GM23338 (cell line): Measurements from ENCODE around the gene SPATC1L. TPM values are rescaled to one million over a fixed set of nuclear protein-coding genes. Genes with fewer than 3 reads are reported as not detected.
"Not testable (repeated sequence)": the region's sequence is repeated elsewhere in the genome, so short reads cannot be mapped to it uniquely, and the experiment has no call there.

Experiments
- ATAC-seq: fragments of 200-7000 bp; cut with Tn5 transposase; 3 replicates; pipeline ENCODE4 v1.9.1; 2020
- DNase-seq: peaks from one replicate; pipeline ENCODE4 v3.0.0-alpha.2; 2015; ENCODE audit warnings: low spot score
- H2AFZ ChIP-seq: fragments of 200-600 bp; sonication (generic); 2 replicates; pipeline ENCODE4 v1.8.0; 2016; ENCODE audit warnings: antibody characterized with exemption, mild to moderate bottlenecking, moderate library complexity
- H3F3A ChIP-seq: fragments of 200-600 bp; sonication (generic); replicated peaks from 2 replicates; pipeline ENCODE4 v1.8.0; 2017; ENCODE audit warnings: antibody characterized with exemption, mixed run types, low read depth
- H3K27ac ChIP-seq: fragments of 200-600 bp; sonication (generic); 2 replicates; pipeline ENCODE4 v1.6.1; 2016; ENCODE audit warnings: low read depth
- H3K27me3 ChIP-seq: fragments of 200-600 bp; sonication (generic); 2 replicates; pipeline ENCODE4 v1.8.0; 2016; ENCODE audit warnings: mild to moderate bottlenecking, mixed run types, moderate library complexity; ENCODE audit not compliant: insufficient read depth
- H3K36me3 ChIP-seq: fragments of 200-600 bp; sonication (generic); 2 replicates; pipeline ENCODE4 v1.8.0; 2016; ENCODE audit warnings: mild to moderate bottlenecking; ENCODE audit not compliant: insufficient read depth
- H3K4me1 ChIP-seq: fragments of 200-600 bp; sonication (generic); 2 replicates; pipeline ENCODE4 v1.8.0; 2016; ENCODE audit warnings: mild to moderate bottlenecking, moderate library complexity; ENCODE audit not compliant: insufficient read depth
- H3K4me2 ChIP-seq: fragments of 200-600 bp; sonication (generic); 2 replicates; pipeline ENCODE4 v1.7.1; 2017; ENCODE audit warnings: mixed run types
- H3K4me3 ChIP-seq: fragments of 200-600 bp; sonication (generic); 2 replicates; pipeline ENCODE4 v1.6.1; 2016; ENCODE audit warnings: mixed run types
- H3K79me2 ChIP-seq: fragments of 200-600 bp; sonication (generic); replicated peaks from 2 replicates; pipeline ENCODE4 v1.8.0; 2017; ENCODE audit warnings: mild to moderate bottlenecking; ENCODE audit not compliant: insufficient read depth
- H3K9me2 ChIP-seq: fragments of 200-600 bp; sonication (generic); 2 replicates; pipeline ENCODE4 v1.8.0; 2017; ENCODE audit not compliant: insufficient read depth
- H4K20me1 ChIP-seq: fragments of 200-600 bp; sonication (generic); replicated peaks from 2 replicates; pipeline ENCODE4 v1.8.0; 2017; ENCODE audit warnings: mild to moderate bottlenecking; ENCODE audit not compliant: insufficient read depth
- H3K27ac Mint-ChIP-seq: 2 replicates; pipeline ENCODE4 v1.8.0; 2020; ENCODE audit warnings: inconsistent platforms, mild to moderate bottlenecking, moderate library complexity, mixed read lengths
- H3K27me3 Mint-ChIP-seq: 3 replicates; pipeline ENCODE4 v1.8.0; 2022; ENCODE audit warnings: low read depth, mild to moderate bottlenecking, moderate library complexity, mixed read lengths, inconsistent platforms; ENCODE audit not compliant: insufficient read depth, poor library complexity
- H3K36me3 Mint-ChIP-seq: 3 replicates; pipeline ENCODE4 v1.8.0; 2021; ENCODE audit warnings: low read depth, mild to moderate bottlenecking, inconsistent platforms, moderate library complexity, mixed read lengths
- H3K4me1 Mint-ChIP-seq: 3 replicates; pipeline ENCODE4 v1.8.0; 2020; ENCODE audit warnings: mild to moderate bottlenecking, inconsistent platforms, mixed read lengths
- H3K4me3 Mint-ChIP-seq: 3 replicates; pipeline ENCODE4 v1.8.0; 2021; ENCODE audit warnings: moderate library complexity, mild to moderate bottlenecking, inconsistent platforms, mixed read lengths
- H3K9me3 Mint-ChIP-seq: 3 replicates; pipeline ENCODE4 v1.8.0; 2020; ENCODE audit warnings: moderate library complexity, mild to moderate bottlenecking, inconsistent platforms, mixed read lengths
- CREB1 ChIP-seq: fragments of 250-450 bp; sonication (Bioruptor Pico); IDR thresholded peaks from 2 replicates; pipeline ENCODE4 v1.5.0; 2020; ENCODE audit warnings: low read depth, mild to moderate bottlenecking, moderate library complexity
- EZH2 ChIP-seq: fragments of 200-600 bp; sonication (generic); IDR thresholded peaks from one replicate; pipeline ENCODE4 v1.8.0; 2017; ENCODE audit warnings: antibody characterized with exemption, mild to moderate bottlenecking, low read depth; ENCODE audit not compliant: unreplicated experiment
- ZNF114 ChIP-seq: fragments of 250-450 bp; sonication (Bioruptor Pico); IDR thresholded peaks from 2 replicates; pipeline ENCODE4 v1.5.0; 2020; ENCODE audit warnings: mild to moderate bottlenecking, moderate library complexity
- polyA plus RNA-seq: library from polyadenylated mRNA; unstranded; fragments of >200 nt; fragmentation: Nextera tagmentation; extraction: Ambion mirVana; gene quantifications from 2 replicates; pipeline ENCODE4 v1.2.1, GENCODE V29; 2016
- total RNA-seq: library from RNA; depleted of rRNA; stranded (reverse); fragments of >200 nt; shearing (Covaris generic); gene quantifications from 2 replicates; pipeline ENCODE4 v1.2.3, GENCODE V29; 2014
- TF ChIP-seq, protein P1 (sequence below): IDR thresholded peaks from 2 replicates; pipeline ENCODE4 v1.6.1; 2016; ENCODE audit warnings: antibody characterized with exemption
- TF ChIP-seq, protein P2 (sequence below): fragments of 250-450 bp; sonication (Bioruptor Pico); IDR thresholded peaks from 2 replicates; pipeline ENCODE4 v1.5.0; 2020; ENCODE audit warnings: mild to moderate bottlenecking, moderate library complexity

The SPATC1L gene
- total and polyA plus RNA-seq, 2 experiments from 2014 or later = 37.6 to 70.2 TPM

DNA sequence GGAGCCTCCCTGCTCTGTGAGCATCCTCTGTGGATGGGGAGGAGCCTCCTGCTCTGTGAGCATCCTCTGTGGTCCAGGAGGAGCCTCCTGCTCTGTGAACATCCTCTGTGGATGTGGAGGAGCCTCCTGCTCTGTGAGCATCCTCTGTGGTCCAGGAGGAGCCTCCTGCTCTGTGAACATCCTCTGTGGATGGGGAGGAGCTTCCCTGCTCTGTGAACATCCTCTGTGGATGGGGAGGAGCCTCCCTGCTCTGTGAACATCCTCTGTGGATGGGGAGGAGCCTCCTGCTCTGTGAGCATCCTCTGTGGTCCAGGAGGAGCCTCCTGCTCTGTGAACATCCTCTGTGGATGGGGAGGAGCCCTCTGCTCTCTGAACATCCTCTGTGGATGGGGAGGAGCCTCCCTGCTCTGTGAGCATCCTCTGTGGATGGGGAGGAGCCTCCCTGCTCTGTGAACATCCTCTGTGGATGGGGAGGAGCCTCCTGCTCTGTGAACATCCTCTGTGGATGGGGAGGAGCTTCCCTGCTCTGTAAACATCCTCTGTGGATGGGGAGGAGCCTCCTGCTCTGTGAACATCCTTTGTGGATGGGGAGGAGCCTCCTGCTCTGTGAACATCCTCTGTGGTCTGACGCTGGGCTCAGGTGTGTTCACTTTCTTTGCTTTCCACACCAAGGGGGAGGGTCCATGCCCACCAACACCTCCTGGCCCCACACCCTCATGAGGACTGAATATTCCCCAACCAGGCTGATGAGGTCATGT lies 13.6 kb downstream of the SPATC1L start:
- H3K4me3 Mint-ChIP-seq, H2AFZ ChIP-seq, H3K4me2 ChIP-seq, H3K27ac ChIP-seq, H3K9me2 ChIP-seq, H3K9me3 Mint-ChIP-seq, H3K4me3 ChIP-seq, H4K20me1 ChIP-seq, H3K27me3 ChIP-seq, H3K36me3 ChIP-seq, DNase-seq, H3F3A ChIP-seq, H3K4me1 ChIP-seq, ATAC-seq, H3K27ac Mint-ChIP-seq, H3K27me3 Mint-ChIP-seq: not testable (repeated sequence)
- H3K79me2 ChIP-seq = peaks cover 41% of the 10 kb centered on the region
- Mint-ChIP-seq H3K36me3 (peaks cover 21% of the 10 kb centered on the region; the same call in 2 of the 3 replicates), H3K4me1 (peaks cover 11% of the 10 kb centered on the region)

DNA sequence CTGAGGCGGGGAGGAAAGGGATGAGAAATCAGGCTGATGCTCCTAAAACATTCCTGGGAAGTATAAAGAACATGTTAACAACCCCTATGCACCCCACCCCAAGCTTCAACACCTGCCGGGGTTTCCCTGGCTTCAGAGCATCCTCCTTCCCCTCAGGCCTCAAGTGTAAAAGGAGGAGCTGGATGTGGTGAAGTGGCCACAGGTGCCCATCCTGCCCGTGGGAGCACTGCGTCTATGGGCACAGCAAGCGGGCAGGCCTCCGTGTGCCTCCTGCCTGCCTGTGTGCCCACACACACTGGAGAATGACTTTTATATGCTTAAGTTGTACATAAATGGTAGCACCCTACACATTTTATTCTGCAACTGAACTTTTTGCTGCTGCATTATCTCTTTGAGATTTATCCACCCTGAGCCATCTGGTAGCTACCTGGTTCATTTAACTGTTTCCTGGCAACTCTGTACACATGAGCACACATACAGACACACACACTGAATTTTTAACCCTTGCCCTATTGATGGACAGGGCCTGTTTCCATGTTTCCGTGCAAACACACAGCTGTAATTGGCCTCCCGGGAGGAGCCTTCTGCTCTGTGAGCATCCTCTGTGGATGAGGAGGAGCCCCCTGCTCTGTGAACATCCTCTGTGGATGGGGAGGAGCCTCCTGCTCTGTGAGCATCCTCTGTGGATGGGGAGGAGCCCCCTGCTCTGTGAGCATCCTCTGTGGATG lies 15.4 kb downstream of the SPATC1L start:
- TF ChIP-seq, protein P1, sequence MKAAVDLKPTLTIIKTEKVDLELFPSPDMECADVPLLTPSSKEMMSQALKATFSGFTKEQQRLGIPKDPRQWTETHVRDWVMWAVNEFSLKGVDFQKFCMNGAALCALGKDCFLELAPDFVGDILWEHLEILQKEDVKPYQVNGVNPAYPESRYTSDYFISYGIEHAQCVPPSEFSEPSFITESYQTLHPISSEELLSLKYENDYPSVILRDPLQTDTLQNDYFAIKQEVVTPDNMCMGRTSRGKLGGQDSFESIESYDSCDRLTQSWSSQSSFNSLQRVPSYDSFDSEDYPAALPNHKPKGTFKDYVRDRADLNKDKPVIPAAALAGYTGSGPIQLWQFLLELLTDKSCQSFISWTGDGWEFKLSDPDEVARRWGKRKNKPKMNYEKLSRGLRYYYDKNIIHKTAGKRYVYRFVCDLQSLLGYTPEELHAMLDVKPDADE = no peak
- no peak for TF ChIP-seq EZH2
- TF ChIP-seq ZNF114 = no peak
- no peak for TF ChIP-seq CREB1 (CRISPR knock-in tag)
- DNase-seq (no peak), ATAC-seq (no peak)
- Mint-ChIP-seq H3K4me1 (peaks cover 11% of the 10 kb centered on the region), H3K27ac (no peak overlapping the region; the same call in 1 of the 2 replicates), H3K4me3 (no peak overlapping the region), H3K27me3 (peaks cover 7% of the 10 kb centered on the region), H3K9me3 (peaks cover 2% of the 10 kb centered on the region; the same call in 1 of the 3 replicates), H3K36me3 (peaks cover 22% of the 10 kb centered on the region)
- H3K4me3 ChIP-seq = no peak overlapping the region
- H2AFZ ChIP-seq = no peak overlapping the region
- no peaks in the 10 kb centered on the region for H3K27me3 ChIP-seq
- H3F3A ChIP-seq = no peaks in the 10 kb centered on the region
- H3K79me2 ChIP-seq = peaks cover 29% of the 10 kb centered on the region
- no peaks in the 10 kb centered on the region; the same call in 1 of the 2 replicates for H3K36me3 ChIP-seq
- no peak overlapping the region for H3K4me2 ChIP-seq
- no peak overlapping the region for H3K27ac ChIP-seq
- peaks cover 10% of the 10 kb centered on the region for H4K20me1 ChIP-seq
- no peaks in the 10 kb centered on the region for H3K4me1 ChIP-seq
- no peaks in the 10 kb centered on the region for H3K9me2 ChIP-seq

DNA sequence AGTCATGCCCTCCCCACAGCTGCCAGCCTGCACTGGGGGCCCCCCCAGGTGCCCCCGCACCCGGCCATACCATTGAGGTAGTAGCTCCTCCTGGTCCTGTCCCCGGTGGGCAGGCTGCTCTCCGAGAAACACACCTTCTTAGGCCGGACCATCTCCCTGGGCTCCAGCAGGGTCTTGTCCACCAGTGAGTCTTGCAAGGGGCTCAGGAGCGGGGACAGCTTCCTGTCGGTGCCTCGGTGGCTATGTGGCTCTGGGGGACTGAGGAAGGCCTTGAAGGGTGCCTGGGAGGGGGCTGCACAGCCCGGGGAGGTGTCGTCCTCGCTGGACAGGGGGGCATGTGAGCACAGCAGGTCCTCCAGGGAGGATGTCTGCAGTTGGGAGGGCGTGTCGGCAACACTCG lies 16.0 kb downstream of the SPATC1L start:
- Histone ChIP-seq H3K79me2 (peaks cover 23% of the 10 kb centered on the region), H3K4me2 (no peak overlapping the region), H3K27me3 (no peaks in the 10 kb centered on the region), H4K20me1 (peaks cover 10% of the 10 kb centered on the region), H2AFZ (no peak overlapping the region), H3K9me2 (no peaks in the 10 kb centered on the region), H3K4me3 (no peak overlapping the region), H3K27ac (no peak overlapping the region), H3K36me3 (no peaks in the 10 kb centered on the region; the same call in 1 of the 2 replicates), H3F3A (no peaks in the 10 kb centered on the region), H3K4me1 (no peaks in the 10 kb centered on the region)
- DNase-seq (no peak), ATAC-seq (no peak)
- Mint-ChIP-seq H3K27ac (no peak overlapping the region; the same call in 1 of the 2 replicates), H3K9me3 (peaks cover 3% of the 10 kb centered on the region; the same call in 1 of the 3 replicates), H3K36me3 (peaks cover 21% of the 10 kb centered on the region), H3K4me1 (peaks cover 6% of the 10 kb centered on the region), H3K4me3 (no peak overlapping the region), H3K27me3 (peaks cover 7% of the 10 kb centered on the region)
- TF ChIP-seq, protein P2, sequence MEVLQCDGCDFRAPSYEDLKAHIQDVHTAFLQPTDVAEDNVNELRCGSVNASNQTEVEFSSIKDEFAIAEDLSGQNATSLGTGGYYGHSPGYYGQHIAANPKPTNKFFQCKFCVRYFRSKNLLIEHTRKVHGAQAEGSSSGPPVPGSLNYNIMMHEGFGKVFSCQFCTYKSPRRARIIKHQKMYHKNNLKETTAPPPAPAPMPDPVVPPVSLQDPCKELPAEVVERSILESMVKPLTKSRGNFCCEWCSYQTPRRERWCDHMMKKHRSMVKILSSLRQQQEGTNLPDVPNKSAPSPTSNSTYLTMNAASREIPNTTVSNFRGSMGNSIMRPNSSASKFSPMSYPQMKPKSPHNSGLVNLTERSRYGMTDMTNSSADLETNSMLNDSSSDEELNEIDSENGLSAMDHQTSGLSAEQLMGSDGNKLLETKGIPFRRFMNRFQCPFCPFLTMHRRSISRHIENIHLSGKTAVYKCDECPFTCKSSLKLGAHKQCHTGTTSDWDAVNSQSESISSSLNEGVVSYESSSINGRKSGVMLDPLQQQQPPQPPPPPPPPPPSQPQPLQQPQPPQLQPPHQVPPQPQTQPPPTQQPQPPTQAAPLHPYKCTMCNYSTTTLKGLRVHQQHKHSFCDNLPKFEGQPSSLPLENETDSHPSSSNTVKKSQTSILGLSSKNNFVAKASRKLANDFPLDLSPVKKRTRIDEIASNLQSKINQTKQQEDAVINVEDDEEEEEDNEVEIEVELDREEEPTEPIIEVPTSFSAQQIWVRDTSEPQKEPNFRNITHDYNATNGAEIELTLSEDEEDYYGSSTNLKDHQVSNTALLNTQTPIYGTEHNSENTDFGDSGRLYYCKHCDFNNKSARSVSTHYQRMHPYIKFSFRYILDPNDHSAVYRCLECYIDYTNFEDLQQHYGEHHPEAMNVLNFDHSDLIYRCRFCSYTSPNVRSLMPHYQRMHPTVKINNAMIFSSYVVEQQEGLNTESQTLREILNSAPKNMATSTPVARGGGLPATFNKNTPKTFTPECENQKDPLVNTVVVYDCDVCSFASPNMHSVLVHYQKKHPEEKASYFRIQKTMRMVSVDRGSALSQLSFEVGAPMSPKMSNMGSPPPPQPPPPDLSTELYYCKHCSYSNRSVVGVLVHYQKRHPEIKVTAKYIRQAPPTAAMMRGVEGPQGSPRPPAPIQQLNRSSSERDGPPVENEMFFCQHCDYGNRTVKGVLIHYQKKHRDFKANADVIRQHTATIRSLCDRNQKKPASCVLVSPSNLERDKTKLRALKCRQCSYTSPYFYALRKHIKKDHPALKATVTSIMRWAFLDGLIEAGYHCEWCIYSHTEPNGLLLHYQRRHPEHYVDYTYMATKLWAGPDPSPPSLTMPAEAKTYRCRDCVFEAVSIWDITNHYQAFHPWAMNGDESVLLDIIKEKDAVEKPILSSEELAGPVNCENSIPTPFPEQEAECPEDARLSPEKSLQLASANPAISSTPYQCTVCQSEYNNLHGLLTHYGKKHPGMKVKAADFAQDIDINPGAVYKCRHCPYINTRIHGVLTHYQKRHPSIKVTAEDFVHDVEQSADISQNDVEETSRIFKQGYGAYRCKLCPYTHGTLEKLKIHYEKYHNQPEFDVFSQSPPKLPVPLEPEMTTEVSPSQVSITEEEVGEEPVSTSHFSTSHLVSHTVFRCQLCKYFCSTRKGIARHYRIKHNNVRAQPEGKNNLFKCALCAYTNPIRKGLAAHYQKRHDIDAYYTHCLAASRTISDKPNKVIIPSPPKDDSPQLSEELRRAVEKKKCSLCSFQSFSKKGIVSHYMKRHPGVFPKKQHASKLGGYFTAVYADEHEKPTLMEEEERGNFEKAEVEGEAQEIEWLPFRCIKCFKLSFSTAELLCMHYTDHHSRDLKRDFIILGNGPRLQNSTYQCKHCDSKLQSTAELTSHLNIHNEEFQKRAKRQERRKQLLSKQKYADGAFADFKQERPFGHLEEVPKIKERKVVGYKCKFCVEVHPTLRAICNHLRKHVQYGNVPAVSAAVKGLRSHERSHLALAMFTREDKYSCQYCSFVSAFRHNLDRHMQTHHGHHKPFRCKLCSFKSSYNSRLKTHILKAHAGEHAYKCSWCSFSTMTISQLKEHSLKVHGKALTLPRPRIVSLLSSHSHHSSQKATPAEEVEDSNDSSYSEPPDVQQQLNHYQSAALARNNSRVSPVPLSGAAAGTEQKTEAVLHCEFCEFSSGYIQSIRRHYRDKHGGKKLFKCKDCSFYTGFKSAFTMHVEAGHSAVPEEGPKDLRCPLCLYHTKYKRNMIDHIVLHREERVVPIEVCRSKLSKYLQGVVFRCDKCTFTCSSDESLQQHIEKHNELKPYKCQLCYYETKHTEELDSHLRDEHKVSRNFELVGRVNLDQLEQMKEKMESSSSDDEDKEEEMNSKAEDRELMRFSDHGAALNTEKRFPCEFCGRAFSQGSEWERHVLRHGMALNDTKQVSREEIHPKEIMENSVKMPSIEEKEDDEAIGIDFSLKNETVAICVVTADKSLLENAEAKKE = no peak
